Panc1 (cell line): ENCODE data around the gene GIMAP4. TPM values are rescaled to one million over a fixed set of nuclear protein-coding genes. Genes with fewer than 3 reads are reported as not detected.

Source experiments
- ATAC-seq: fragments of 200-7000 bp; cut with Tn5 transposase; 2 replicates; pipeline ENCODE4 v1.9.1; 2020; ENCODE audit warnings: mild to moderate bottlenecking, moderate library complexity
- BruUV-seq: library from RNA; stranded (reverse); fragments of 400-500 nt; replicated peaks from 2 replicates; lab custom pipeline; 2021; lab: Mats Ljungman, UMichigan
- CTCF ChIA-PET: fragments of 300-600 bp; sonication (Branson Sonifier 250); formaldehyde crosslinking; loops from one replicate; lab custom pipeline; 2022; ENCODE audit warnings: antibody characterized with exemption; lab: Charles Lee
- POLR2A ChIA-PET: fragments of 300-600 bp; sonication (Branson Sonifier 250); formaldehyde crosslinking; loops from one replicate; lab custom pipeline; 2022; ENCODE audit warnings: antibody characterized with exemption; lab: Charles Lee
- DNase-seq: peaks from one replicate; pipeline ENCODE4 v3.0.0-alpha.2; 2010; ENCODE audit warnings: low read depth, low spot score
- H3K27ac ChIP-seq: 2 replicates; pipeline ENCODE4 v1.5.1; 2011; ENCODE audit warnings: mild to moderate bottlenecking, low read length, inconsistent platforms
- H3K27me3 ChIP-seq: fragments of 200-500 bp; sonication (Bioruptor generic); 2 replicates; pipeline ENCODE4 v1.6.0; 2014; ENCODE audit warnings: low read length, inconsistent platforms; ENCODE audit not compliant: control insufficient read depth, insufficient read depth
- H3K36me3 ChIP-seq: fragments of 200-500 bp; sonication (Bioruptor generic); 2 replicates; pipeline ENCODE4 v1.5.1; 2014; ENCODE audit warnings: inconsistent platforms, mild to moderate bottlenecking, low read length, moderate library complexity; ENCODE audit not compliant: control insufficient read depth, insufficient read depth
- H3K4me1 ChIP-seq: 2 replicates; pipeline ENCODE4 v1.5.1; 2011; ENCODE audit warnings: inconsistent platforms, mild to moderate bottlenecking, low read length, moderate library complexity; ENCODE audit not compliant: control insufficient read depth, insufficient read depth
- H3K4me3 ChIP-seq, 2 experiments: 2 replicates each; pipeline ENCODE4 v1.5.1; 2011 to 2012; ENCODE audit warnings: low read depth in 2 of 2, low read length in 2 of 2, mild to moderate bottlenecking in 2 of 2, inconsistent platforms in 1 of 2, moderate library complexity in 1 of 2
- H3K9me3 ChIP-seq: fragments of 200-500 bp; sonication (Bioruptor generic); 2 replicates; pipeline ENCODE4 v1.5.1; 2014; ENCODE audit warnings: low read depth, mild to moderate bottlenecking, inconsistent platforms, low read length, moderate library complexity; ENCODE audit not compliant: control insufficient read depth, insufficient read depth
- POLR2AphosphoS5 ChIP-seq: IDR thresholded peaks from 2 replicates; pipeline ENCODE4 v1.6.1; 2012; ENCODE audit warnings: mild to moderate bottlenecking, low read depth, low read length, moderate library complexity
- SIN3A ChIP-seq: IDR thresholded peaks from 2 replicates; pipeline ENCODE4 v1.6.1; 2012; ENCODE audit warnings: low read depth, mild to moderate bottlenecking, low read length, moderate library complexity, borderline replicate concordance; ENCODE audit not compliant: insufficient read depth
- TCF7L2 ChIP-seq: IDR thresholded peaks from 2 replicates; pipeline ENCODE4 v1.6.1; 2011; ENCODE audit warnings: mild to moderate bottlenecking, low read depth, low read length, inconsistent platforms
- in situ Hi-C: cut with HindIII; loops from 2 replicates; pipeline ENCODE4 v1.10.0; 2016; ENCODE audit warnings: low sequenced_read_pairs, low pct_unique_long_range_greater_than_20kb
- intact Hi-C: fragments of 100-400 bp; cut with micrococcal nuclease; formaldehyde crosslinking; loops from one replicate; pipeline ENCODE4 v1.10.0; 2022; ENCODE audit not compliant: unreplicated experiment
- total RNA-seq: library from RNA; stranded (reverse); gene quantifications from one replicate; pipeline ENCODE4 v1.2.1, GENCODE V29; 2021; ENCODE audit not compliant: unreplicated experiment
- TF ChIP-seq, protein P1 (sequence below), 2 experiments: IDR thresholded peaks; 2 replicates each; pipeline ENCODE4 v1.6.1; 2011 to 2012; ENCODE audit warnings: low read depth in 2 of 2, control low read depth in 1 of 2, low read length in 1 of 2, mild to moderate bottlenecking in 1 of 2, moderate library complexity in 1 of 2; ENCODE audit not compliant: insufficient read depth in 1 of 2
- TF ChIP-seq, protein P2 (sequence below): fragments of 450-650 bp; IDR thresholded peaks from 2 replicates; pipeline ENCODE4 v1.5.1; 2017; ENCODE audit warnings: mild to moderate bottlenecking

The GIMAP4 gene
- total RNA-seq, 1 experiment from 2014 or later, result 0.26 TPM

DNA sequence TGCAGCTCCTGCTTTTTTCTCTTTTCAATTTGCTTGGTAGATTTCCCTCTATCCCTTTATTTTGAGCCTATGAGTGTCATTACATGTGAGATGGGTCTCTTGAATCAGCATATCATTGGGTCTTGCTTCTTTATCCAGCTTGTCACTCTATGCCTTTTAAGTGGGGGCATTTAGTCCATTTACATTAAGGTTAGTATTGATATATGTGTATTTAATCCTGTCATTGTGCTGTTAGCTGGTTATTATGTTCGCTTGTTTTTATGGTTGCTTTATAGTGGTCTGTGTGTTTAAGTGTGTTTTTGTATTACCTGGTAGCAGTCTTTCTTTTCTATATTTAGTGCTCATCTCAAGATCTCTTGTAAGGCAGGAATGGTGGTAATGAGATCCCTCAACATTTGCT is 35.5 kb upstream of the GIMAP4 start:
- Histone ChIP-seq H3K4me3 (no peak overlapping the region), H3K36me3 (no peaks in the 10 kb centered on the region), H3K9me3 (no peaks in the 10 kb centered on the region), H3K4me1 (no peaks in the 10 kb centered on the region), H3K27me3 (no peaks in the 10 kb centered on the region), H3K27ac (no peak overlapping the region)
- no peak for TF ChIP-seq POLR2AphosphoS5
- DNase-seq (no peak), ATAC-seq (no peak)
- in situ Hi-C loops (no loop called here), intact Hi-C loops (no loop called here)
- CTCF ChIA-PET, result no interaction called here
- POLR2A ChIA-PET, result no interaction called here
- no TSS peak for BruUV-seq

DNA sequence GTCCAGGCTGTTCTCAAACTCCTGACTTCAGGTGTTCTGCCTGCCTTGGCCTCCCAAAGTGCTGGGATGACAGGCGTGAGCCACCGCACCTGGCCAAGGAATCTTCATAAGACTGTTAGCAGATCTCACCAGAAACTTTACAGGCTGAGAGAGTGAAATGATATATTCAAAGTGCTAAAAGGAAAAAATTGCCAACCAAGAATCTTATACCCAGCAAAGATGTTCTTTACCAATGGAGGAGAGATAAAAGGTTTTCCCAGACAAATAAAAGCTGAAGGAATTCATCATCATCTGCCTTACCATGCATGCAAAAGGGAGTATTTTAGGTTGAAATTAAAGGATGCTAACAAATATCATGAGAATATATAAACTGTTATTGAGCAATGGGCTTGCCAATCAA is 28.9 kb upstream of the GIMAP4 start:
- H3K4me3 ChIP-seq, result no peak overlapping the region
- no peak for DNase-seq
- H3K4me1 ChIP-seq, result no peaks in the 10 kb centered on the region
- no peak for ATAC-seq
- no peaks in the 10 kb centered on the region for H3K36me3 ChIP-seq
- H3K27me3 ChIP-seq, result no peaks in the 10 kb centered on the region
- no TSS peak for BruUV-seq
- intact Hi-C loops, result no loop called here
- ChIA-PET CTCF (no interaction called here), POLR2A (no interaction called here)
- no peaks in the 10 kb centered on the region for H3K9me3 ChIP-seq
- no peak overlapping the region for H3K27ac ChIP-seq
- in situ Hi-C loops, result no loop called here
- TF ChIP-seq SIN3A (no peak), TCF7L2 (no peak), POLR2AphosphoS5 (no peak)
- TF ChIP-seq, protein P1, sequence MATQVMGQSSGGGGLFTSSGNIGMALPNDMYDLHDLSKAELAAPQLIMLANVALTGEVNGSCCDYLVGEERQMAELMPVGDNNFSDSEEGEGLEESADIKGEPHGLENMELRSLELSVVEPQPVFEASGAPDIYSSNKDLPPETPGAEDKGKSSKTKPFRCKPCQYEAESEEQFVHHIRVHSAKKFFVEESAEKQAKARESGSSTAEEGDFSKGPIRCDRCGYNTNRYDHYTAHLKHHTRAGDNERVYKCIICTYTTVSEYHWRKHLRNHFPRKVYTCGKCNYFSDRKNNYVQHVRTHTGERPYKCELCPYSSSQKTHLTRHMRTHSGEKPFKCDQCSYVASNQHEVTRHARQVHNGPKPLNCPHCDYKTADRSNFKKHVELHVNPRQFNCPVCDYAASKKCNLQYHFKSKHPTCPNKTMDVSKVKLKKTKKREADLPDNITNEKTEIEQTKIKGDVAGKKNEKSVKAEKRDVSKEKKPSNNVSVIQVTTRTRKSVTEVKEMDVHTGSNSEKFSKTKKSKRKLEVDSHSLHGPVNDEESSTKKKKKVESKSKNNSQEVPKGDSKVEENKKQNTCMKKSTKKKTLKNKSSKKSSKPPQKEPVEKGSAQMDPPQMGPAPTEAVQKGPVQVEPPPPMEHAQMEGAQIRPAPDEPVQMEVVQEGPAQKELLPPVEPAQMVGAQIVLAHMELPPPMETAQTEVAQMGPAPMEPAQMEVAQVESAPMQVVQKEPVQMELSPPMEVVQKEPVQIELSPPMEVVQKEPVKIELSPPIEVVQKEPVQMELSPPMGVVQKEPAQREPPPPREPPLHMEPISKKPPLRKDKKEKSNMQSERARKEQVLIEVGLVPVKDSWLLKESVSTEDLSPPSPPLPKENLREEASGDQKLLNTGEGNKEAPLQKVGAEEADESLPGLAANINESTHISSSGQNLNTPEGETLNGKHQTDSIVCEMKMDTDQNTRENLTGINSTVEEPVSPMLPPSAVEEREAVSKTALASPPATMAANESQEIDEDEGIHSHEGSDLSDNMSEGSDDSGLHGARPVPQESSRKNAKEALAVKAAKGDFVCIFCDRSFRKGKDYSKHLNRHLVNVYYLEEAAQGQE (IDR thresholded peaks at IDR 0.05; ENCODE audit: insufficient read depth in 1 of 2, low read depth in 2 of 2, low read length in 1 of 2), result no peak
- TF ChIP-seq, protein P2, sequence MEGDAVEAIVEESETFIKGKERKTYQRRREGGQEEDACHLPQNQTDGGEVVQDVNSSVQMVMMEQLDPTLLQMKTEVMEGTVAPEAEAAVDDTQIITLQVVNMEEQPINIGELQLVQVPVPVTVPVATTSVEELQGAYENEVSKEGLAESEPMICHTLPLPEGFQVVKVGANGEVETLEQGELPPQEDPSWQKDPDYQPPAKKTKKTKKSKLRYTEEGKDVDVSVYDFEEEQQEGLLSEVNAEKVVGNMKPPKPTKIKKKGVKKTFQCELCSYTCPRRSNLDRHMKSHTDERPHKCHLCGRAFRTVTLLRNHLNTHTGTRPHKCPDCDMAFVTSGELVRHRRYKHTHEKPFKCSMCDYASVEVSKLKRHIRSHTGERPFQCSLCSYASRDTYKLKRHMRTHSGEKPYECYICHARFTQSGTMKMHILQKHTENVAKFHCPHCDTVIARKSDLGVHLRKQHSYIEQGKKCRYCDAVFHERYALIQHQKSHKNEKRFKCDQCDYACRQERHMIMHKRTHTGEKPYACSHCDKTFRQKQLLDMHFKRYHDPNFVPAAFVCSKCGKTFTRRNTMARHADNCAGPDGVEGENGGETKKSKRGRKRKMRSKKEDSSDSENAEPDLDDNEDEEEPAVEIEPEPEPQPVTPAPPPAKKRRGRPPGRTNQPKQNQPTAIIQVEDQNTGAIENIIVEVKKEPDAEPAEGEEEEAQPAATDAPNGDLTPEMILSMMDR, result no peak

DNA sequence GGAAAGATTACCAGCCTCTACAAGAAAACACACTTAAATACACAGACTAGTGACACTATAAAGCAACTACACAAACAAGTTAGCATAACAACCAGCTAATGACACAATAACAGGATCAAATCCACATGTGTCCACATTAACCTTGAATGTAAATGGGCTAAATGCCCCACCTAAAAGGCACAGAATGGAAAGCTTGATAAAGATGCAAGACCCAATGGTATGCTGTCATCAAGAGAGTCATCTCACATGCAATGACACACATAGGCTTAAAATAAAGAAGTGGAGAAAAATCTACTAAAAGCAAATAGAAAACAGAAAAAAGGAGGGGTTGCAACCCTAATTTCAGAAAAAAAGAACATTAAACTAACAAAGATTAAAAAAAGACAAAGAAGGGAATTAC is 14.0 kb upstream of the GIMAP4 start:
- H3K9me3 ChIP-seq, result no peaks in the 10 kb centered on the region; the same call in 1 of the 2 replicates
- H3K4me3 ChIP-seq, result no peak overlapping the region
- ChIA-PET POLR2A (no interaction called here), CTCF (no interaction called here)
- BruUV-seq, result no TSS peak
- TF ChIP-seq, protein P1 (IDR thresholded peaks at IDR 0.05; ENCODE audit: insufficient read depth in 1 of 2, low read depth in 2 of 2, low read length in 1 of 2), result no peak
- TF ChIP-seq POLR2AphosphoS5, result no peak
- TF ChIP-seq TCF7L2, result no peak
- TF ChIP-seq, protein P2, result no peak
- TF ChIP-seq SIN3A, result no peak
- ATAC-seq (no peak), DNase-seq (no peak)
- no peaks in the 10 kb centered on the region for H3K27me3 ChIP-seq
- intact Hi-C loops, result no loop called here
- no peaks in the 10 kb centered on the region for H3K36me3 ChIP-seq
- no peaks in the 10 kb centered on the region for H3K4me1 ChIP-seq
- in situ Hi-C loops, result no loop called here
- H3K27ac ChIP-seq, result no peak overlapping the region
